Non-pigmented ciliary epithelial cell (primary cell): ENCODE measurements around the gene RAPGEF1.
A peak's percentile ranks its signal among the peaks of the same experiment; 100 is the strongest.
"Not testable (repeated sequence)": the region's sequence is repeated elsewhere in the genome, so short reads cannot be mapped to it uniquely, and the experiment has no call there.

ENCODE experiments used
- DNase-seq: peaks from one replicate; pipeline ENCODE4 v3.0.0-alpha.2; 2010; ENCODE audit warnings: low read depth

The RAPGEF1 gene

GRCh38 chr9:131690941-131691573, 48.8 kb downstream of the RAPGEF1 start:
- no peak for DNase-seq

DNA sequence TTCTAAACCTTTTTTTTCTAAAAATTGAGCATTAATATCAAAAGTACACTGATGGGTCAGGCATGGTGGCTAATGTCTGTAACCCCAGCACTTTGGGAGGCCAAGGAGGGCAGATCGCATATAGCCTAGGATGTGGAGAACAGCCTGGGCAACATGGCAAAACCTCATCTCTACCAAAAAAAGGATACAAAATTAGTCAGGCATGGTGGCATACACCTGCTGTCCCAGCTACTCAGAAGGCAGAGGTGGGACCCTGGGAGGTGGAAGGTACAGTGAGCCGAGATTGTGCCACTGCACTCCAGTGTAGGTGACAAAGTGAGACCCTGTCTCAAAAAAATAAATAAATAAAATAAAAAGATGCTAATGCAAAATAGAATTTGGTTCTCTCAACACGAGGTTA, 49.4 kb downstream of the RAPGEF1 start:
- no peak for DNase-seq

DNA sequence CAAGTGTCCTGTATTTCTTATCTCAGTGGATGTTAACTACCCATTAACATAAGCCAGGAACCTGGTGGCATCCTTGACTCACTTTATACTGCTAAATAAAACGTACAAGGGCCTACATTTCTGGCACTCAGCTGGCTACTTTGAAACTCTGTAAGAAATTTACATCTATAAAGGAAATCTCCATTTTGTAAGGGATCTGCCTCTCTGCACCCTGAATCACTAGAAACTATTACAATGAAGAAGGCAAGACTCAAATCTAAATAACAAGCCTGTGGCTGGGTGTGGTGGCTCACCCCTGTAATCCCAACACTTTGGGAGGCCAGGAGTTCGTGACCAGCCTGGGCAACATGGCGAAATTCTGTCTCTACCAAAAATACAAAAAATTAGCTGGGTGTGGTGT, 51.5 kb downstream of the RAPGEF1 start:
- DNase-seq = no peak

DNA sequence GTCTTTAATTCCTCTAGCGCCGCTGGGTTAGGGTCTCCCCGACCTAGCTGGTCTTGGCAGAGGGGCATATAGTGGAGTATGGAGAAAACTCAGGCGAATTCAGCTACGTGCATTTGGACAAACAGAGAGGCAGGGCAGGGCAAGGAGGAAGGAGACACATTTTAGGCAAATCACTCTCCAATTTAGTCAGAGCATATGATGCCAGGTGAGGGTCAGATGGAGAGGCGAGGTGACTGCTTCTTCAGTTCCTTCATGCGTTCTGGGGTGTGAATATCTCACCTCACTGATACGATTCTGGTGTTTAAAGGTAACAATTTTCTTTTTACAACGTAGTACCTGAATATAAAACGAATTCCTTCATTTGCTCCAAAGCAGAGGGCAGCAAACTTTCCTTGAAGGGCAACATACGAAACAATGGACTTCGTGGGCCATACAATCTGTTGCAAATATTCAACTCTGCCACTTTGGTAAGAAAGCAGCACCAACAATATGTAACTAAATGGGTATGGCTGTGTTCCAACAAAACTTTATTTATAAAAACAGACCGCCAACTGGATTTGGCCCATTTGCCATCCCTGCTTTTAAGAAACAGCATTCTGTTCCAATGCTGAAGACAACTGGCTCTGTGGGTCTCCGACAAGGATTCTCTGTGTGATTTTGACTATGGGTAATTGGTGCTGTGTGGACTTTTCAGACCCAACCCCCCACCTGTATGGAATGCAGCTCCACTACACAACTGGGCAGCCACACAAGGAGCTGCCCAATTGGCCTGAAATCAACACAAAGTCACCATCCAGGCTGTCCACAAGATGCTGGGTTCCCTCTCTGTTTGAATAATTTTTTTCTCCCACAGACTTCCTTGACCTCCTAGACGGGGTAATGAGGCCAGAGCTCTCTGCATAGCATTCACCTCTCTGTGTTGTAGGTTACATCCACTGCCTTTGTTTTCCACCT, 53.8 kb downstream of the RAPGEF1 start:
- DNase-seq = no peak

DNA sequence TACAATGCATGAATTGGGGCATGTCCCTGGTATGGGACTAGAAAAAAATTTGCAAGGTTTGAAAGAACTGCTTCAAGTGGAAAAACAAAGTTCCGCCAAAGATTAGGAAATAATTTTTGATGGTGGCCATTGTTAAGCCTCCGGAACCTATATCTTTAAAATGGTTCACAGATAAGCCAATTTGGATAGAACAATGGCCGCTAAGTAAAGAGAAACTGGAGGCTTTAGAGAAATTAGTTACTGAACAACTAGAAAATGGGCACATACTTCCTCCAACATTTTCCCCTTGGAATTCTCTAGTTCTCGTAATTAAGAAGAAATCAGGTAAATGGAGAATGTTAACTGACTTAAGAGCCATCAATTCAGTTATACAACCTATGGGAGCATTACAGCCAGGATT, 56.8 kb downstream of the RAPGEF1 start:
- not testable (repeated sequence) for DNase-seq

DNA sequence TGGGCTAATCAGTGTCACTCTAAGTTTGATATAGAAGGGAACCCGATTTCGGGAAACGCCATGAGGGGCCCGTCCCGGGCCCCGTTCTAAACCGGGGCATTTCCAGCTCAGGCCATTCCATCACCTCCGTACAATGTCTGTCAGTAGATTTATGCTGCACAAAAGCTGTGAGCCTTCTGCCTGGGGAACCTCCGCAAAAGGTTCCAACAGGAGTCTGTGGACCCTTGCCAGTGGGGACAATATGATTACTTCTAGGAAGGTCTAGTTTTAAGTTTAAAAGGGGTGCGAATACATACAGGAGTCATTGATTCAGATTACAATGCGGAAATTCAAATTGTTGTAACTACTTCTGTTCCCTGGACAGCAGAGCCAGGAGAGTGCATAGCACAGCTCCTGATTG, 57.6 kb downstream of the RAPGEF1 start:
- DNase-seq = no peak

DNA sequence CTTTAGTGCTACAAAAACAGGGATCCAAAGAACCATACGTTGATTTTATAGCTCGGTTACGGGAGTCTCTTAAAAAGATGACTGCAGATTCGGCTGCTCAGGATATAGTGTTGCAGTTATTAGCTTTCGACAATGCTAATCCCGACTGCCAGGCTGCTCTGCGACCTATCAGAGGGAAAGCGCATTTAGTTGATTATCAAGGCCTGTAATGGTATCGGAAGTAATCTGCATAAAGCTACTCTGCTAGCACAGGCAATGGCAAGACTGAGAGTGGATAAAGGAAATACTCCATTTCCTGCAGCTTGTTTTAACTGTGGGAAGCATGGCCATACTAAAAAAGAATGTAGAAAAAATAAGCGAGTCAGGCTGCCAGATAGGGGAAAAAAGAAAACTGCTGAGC, 58.0 kb downstream of the RAPGEF1 start:
- DNase-seq = not testable (repeated sequence)

DNA sequence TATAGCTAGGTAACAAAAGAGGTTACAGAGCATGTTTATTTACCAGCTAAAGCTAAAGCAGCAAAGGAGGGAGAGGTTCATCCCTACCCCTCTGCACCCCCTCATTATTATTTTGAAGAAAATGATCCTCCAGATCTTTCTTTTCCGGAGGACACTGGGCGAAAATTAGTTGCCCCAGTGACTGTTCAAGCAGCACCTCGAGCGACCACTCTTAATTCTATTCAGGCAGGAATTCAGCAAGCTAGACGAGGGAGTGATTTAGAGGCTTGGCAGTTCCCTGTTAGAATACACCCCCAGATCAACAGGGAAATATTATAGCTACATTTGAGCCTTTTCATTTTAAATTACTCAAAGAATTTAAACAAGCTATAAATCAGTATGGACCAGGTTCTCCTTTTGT, 58.8 kb downstream of the RAPGEF1 start:
- DNase-seq = not testable (repeated sequence)

DNA sequence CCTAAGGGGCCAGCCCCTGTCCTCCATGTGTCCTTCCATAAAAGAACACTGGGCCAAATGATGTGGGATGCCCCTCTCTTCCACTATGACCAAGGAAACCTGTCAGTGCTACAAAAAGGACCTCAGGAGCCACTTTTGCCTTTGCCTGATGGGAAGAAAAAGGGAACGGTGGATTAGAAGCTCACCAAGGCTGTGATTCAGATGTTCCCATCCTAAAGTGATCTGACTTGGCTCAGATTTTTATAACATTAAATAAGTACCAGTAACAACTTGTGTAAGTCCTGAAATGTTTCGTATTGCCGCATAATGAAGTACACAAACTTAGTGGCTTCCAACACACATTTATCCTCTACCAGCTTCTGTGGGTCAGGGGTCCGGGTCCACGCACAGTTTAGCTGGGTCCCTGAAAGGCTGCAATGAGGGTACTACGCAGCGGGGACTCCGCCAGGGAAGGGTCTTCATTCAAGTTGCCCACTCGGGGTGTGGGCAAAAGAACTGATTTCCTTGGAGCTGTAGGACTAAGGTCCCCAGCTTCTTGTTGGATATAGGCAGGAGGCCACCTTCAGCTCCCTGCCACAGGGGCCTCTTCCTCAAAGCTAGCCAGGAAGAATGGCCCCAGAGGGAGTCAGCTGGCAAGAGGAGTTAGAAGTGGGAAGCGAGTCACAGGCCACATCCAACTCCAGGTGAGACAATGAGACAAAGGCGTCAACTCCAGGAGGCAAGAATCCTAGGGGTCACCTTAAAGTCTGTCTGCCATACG, 60.4 kb downstream of the RAPGEF1 start:
- no peak for DNase-seq

DNA sequence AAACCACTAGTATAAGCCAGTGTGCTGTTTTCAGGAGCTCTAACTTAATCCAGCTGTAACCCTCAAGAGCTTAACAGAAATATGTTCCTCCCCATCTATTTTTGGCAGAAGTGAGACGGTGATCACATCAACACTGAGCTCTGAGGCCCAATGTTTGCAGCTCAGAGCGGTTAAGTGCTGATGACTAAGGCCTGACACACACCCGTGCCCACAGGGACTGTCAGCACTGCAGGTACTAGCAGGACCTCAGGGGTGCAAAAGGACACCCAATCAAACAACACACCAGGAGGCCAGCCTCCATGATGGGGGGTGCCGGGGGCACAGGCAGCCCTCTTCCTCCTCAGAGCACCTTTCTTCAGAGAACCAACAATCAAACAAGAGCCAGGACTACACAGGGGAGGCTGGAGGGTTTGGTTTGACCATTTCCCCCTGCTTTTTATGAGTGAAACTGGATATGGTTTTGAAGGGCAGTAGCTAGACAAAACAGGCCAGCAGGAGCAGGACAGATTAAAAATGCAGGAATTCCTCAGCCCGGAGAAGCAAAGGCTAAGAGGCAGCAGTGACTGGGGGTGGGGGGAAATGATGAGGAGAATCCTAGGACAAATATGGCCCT, 61.3 kb downstream of the RAPGEF1 start:
- peak; percentile 84 for DNase-seq

DNA sequence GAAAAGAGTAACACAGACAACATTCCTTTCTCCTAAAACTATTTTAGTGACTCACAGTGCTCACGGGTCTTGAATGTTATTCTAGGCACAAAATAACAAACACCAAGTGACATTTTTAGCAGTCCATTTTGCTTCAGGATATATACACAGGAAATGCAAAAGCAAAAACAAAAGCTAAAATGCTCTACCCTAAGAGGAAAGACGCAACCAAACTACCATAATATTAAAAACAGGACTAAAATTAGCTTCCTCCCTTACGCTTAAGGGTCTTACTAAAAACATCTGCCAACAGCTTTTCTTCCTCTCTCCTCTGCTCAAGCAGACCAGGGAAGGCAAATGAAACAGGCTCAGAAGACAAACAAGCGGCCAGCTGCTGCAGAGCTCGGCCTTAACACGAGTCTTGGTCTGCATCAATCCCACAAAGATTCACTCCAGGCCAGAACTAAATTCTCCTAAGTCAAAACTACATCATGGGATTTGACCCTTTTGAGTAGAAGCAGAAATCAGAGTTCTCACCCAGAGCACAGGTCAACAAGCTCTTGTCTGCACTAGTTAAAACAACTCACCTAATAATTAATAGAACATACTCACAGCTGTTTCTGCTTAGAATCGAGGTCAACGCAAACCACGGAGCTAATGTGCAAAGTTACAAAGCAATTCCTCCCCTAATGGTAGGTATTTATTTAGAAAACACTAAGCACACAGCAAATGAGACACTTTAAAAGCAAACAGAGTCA, 62.3 kb downstream of the RAPGEF1 start:
- DNase-seq = no peak

GRCh38 chr9:131677049-131677443, 62.8 kb downstream of the RAPGEF1 start:
- DNase-seq = no peak

GRCh38 chr9:131676431-131676972, 63.4 kb downstream of the RAPGEF1 start:
- DNase-seq = no peak

GRCh38 chr9:131675437-131676022, 64.3 kb downstream of the RAPGEF1 start:
- no peak for DNase-seq

DNA sequence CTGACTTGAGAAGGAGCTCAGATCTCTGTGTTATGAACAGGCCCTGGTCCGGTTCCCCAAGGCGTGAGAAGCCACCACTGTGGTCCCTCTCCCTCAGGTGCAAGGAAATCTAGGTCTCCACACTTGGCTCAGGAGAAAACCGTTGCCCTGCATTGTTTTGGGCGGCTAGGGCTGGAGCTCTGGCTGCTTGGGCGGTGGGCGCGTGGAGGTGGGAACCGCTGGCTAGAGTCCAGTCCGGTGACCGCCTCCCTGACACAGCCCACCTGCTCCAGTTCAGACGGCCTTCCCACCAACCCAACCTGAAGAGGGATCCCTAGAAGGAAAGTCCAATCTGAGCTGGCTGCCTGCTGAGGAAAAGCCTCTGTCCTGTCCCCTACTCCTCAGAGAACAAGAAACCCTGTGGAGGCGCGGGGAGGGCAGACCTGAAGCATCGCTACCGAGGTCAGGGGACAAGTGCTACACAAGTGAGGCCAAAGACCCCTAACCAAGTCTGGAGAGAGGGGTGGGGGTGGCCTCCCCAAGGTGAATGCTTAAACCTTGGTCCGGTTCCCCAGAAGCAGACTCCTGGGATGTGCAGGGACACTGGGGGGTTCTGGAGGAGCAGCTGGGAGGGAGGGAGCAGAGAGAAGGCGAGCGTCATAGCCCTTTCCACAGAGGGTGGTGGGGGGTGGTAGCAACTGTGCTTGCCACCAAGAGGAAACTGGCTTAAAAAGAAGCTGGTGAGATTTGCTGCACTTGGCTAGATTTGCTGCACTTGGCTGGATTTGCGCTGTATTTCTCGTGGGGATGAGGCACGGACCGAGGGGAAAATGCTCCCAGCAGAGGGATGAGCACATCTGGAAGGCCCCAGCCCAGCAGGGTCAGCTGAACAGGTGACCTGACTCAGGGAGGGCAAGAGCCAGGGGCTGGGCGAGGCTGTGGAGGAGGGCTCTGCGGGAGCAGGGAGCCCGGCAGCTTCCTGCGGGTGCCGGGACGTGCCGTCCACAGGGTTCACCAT, 65.2 kb downstream of the RAPGEF1 start:
- no peak for DNase-seq

DNA sequence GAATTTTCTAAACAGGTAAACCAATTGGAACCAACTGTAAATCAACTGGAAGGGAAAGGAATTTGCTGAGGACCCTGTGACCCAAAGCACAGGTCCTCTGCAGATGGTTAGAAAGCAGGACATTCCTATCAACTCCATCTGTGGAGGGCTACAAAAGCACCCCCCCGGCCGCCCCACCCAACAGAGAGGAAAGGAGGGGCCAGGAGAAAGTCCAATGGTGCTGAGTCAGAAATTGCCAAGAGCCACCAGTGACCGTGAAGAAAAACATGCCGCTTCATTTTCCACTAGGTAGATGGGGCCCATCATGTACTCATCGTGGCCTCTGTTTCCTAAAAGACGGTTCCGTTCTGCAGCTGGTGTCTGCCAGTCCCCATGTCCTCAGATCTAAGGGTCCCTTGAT, 66.3 kb downstream of the RAPGEF1 start:
- DNase-seq = no peak

- DNase-seq = no peak
Observed at GRCh38 chr9:131673068-131673467, 66.8 kb downstream of the RAPGEF1 start.

DNA sequence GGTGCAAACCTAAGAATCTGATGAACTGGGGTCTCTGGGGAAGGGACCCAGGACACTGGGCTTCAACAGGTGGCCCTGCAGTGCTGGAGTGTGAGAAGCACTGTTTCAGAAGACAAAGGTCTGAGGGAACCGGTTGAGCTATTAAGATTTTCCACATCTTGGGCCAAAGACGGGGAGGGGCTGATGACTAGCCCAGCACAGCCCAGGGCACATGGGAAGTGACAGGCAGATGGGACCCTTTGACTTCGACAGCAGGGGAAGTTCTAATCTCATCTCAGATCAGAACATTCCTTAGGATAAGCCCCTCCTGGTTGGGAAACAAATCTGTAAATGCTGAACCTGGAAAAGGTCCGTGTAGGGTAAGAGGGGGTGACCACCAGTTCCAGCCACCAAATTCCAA, 67.4 kb downstream of the RAPGEF1 start:
- DNase-seq = no peak

DNA sequence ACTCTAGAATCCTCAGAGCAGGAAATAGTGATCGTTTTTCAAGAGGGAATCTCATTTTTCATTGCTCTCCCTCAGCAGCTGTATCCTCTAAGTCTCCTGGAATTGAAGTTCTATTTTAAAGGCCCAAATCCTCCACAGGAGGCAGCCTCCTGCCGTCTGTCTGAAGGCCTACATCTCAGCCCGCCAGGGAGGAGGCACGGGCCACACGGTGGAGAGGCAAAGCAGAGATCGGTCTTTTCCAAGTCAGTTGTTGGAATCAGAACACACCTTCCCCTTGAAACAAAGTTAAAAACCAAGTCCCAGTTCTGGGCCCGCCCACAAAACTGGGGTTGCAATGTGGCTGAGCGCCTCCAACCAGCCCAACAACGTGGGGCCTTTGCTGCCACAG, 68.7 kb downstream of the RAPGEF1 start:
- DNase-seq = no peak
